RWPE2 (cell line): Measurements from ENCODE around the gene APBA3.

Source experiments
- ATAC-seq: fragments of 200-7000 bp; cut with Tn5 transposase; 3 replicates; pipeline ENCODE4 v1.9.1; 2021; ENCODE audit warnings: low read depth
- DNase-seq: peaks from one replicate; pipeline ENCODE4 v3.0.0-alpha.2; 2020; ENCODE audit warnings: low spot score
- H3K27ac ChIP-seq: fragments of 450-650 bp; 2 replicates; pipeline ENCODE4 v1.5.1; 2017; ENCODE audit warnings: mild to moderate bottlenecking; ENCODE audit not compliant: poor library complexity, severe bottlenecking
- H3K27me3 ChIP-seq: fragments of 250-450 bp; sonication (Bioruptor Pico); 2 replicates; pipeline ENCODE4 v1.5.1; 2021; ENCODE audit warnings: mild to moderate bottlenecking, moderate library complexity; ENCODE audit not compliant: insufficient read depth, poor library complexity, severe bottlenecking
- H3K36me3 ChIP-seq: fragments of 250-450 bp; sonication (Bioruptor Pico); 2 replicates; pipeline ENCODE4 v1.5.1; 2020; ENCODE audit warnings: low read depth, mild to moderate bottlenecking, moderate library complexity
- H3K4me1 ChIP-seq: fragments of 250-450 bp; sonication (Bioruptor Pico); 2 replicates; pipeline ENCODE4 v1.5.1; 2021; ENCODE audit warnings: mild to moderate bottlenecking, moderate library complexity; ENCODE audit not compliant: insufficient read depth, poor library complexity, severe bottlenecking
- H3K4me3 ChIP-seq: fragments of 250-450 bp; sonication (Bioruptor Pico); 2 replicates; pipeline ENCODE4 v1.5.1; 2021; ENCODE audit warnings: mild to moderate bottlenecking, moderate library complexity; ENCODE audit not compliant: severe bottlenecking
- H3K9me3 ChIP-seq: fragments of 250-450 bp; sonication (Bioruptor Pico); 2 replicates; pipeline ENCODE4 v1.5.1; 2021; ENCODE audit warnings: mild to moderate bottlenecking, moderate library complexity; ENCODE audit not compliant: severe bottlenecking
- TF ChIP-seq, protein P1 (sequence below): fragments of 450-650 bp; IDR thresholded peaks from one replicate; pipeline ENCODE4 v1.5.1; 2017; ENCODE audit warnings: mild to moderate bottlenecking, moderate library complexity; ENCODE audit not compliant: poor library complexity, severe bottlenecking

Gene APBA3

GRCh38 chr19:3753631-3754410 lies 7.7 kb downstream of the APBA3 start:
- no peaks in the 10 kb centered on the region for H3K9me3 ChIP-seq
- TF ChIP-seq, protein P1, sequence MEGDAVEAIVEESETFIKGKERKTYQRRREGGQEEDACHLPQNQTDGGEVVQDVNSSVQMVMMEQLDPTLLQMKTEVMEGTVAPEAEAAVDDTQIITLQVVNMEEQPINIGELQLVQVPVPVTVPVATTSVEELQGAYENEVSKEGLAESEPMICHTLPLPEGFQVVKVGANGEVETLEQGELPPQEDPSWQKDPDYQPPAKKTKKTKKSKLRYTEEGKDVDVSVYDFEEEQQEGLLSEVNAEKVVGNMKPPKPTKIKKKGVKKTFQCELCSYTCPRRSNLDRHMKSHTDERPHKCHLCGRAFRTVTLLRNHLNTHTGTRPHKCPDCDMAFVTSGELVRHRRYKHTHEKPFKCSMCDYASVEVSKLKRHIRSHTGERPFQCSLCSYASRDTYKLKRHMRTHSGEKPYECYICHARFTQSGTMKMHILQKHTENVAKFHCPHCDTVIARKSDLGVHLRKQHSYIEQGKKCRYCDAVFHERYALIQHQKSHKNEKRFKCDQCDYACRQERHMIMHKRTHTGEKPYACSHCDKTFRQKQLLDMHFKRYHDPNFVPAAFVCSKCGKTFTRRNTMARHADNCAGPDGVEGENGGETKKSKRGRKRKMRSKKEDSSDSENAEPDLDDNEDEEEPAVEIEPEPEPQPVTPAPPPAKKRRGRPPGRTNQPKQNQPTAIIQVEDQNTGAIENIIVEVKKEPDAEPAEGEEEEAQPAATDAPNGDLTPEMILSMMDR, result no peak
- H3K27me3 ChIP-seq, result no peaks in the 10 kb centered on the region
- ATAC-seq, result no peak
- no peak overlapping the region for H3K27ac ChIP-seq
- no peak for DNase-seq
- H3K4me1 ChIP-seq, result no peaks in the 10 kb centered on the region
- H3K36me3 ChIP-seq, result peaks cover 13% of the 10 kb centered on the region
- H3K4me3 ChIP-seq, result no peak overlapping the region

DNA sequence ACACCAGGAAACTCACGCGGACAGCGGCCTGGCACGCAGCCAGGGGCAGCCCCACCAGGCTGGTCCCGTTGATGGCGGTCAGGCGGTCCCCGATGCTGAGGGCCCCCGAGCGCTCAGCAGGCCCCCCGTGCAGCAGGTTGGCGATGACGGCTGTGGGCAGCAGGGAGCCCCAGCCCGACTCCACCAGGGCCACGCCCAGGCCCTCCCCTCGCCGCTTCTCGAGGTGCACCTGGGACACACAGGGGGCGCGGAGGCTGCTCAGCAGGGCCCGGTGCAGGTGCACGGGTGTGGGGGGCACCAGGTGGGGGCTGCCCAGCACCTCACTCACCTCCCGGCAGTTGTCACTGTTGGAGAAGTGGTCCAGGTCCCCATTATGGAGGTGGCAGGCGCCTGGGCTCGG lies 9.0 kb downstream of the APBA3 start:
- ATAC-seq (no peak), DNase-seq (no peak)
- Histone ChIP-seq H3K27ac (no peak overlapping the region), H3K9me3 (no peaks in the 10 kb centered on the region), H3K36me3 (0 out of 2 replicates have a peak, but pooled peaks cover 5% of the 10 kb centered on the region), H3K4me3 (no peak overlapping the region), H3K4me1 (no peaks in the 10 kb centered on the region), H3K27me3 (no peaks in the 10 kb centered on the region)
- TF ChIP-seq, protein P1, result no peak

DNA sequence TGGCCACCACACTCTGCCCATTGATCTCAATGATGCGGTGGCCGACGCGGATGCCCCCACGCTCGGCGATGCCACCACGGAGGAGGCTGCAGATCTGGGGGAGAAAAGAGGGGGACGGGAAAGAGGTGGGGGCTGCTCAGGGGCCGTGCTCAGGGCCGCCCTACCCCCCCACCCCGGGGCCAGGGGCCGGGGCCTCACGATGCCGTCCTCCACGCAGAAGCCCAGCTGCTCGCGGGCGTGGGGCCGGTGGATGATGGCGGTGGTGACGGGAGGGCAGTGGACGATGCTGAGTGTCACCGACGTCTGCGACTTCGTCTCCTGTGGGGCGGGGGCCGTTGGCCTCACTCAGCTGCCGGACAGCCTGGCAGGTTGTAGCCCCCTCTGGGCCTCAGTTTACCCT lies 10.3 kb downstream of the APBA3 start:
- Histone ChIP-seq H3K9me3 (no peaks in the 10 kb centered on the region), H3K36me3 (0 out of 2 replicates have a peak, but pooled peaks cover 5% of the 10 kb centered on the region), H3K27me3 (no peaks in the 10 kb centered on the region), H3K4me1 (no peaks in the 10 kb centered on the region), H3K4me3 (no peak overlapping the region), H3K27ac (no peak overlapping the region)
- TF ChIP-seq, protein P1, result no peak
- DNase-seq, result no peak
- no peak for ATAC-seq

DNA sequence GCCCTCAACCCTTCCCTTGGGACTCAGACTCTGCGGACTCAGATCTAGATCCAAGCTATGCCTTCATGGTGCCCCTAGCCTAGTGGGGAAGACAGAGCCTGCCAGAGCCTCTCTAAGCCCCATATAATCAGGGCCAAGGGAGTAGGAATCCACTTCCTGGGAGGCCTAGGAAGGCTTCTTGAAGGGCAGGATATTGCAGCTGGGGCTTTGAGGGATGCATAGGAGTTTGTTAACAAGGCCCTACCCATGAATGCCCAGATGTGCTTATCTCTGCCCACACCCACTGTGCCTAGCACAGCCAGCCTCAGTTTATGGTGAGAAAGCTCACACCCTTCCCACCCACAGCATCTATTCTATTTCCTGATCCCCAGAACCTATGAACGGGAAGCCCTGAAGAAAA lies 11.3 kb downstream of the APBA3 start:
- Histone ChIP-seq H3K4me3 (no peak overlapping the region), H3K4me1 (no peaks in the 10 kb centered on the region), H3K9me3 (no peaks in the 10 kb centered on the region), H3K27ac (no peak overlapping the region), H3K27me3 (no peaks in the 10 kb centered on the region), H3K36me3 (0 out of 2 replicates have a peak, but pooled peaks cover 5% of the 10 kb centered on the region)
- no peak for DNase-seq
- ATAC-seq, result no peak
- TF ChIP-seq, protein P1, result no peak

DNA sequence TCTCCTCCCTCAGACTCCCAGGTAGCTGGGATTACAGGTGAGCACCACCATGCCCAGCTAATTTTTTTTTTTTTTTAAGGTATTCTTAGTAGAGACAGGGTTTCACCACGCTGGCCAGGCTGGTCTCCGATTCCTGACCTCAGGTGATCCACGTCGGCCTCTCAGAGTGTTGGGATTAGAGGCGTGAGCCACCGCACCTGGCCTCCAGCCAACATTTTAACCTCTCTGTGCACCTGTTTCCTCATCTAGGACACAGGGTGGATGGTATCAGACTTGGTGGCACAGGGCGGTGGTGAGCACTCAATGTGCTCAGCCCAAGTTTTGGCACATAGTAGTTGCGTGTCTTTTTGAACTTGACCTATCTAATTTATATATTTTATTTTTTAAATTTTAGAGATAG lies 12.5 kb downstream of the APBA3 start:
- Histone ChIP-seq H3K36me3 (0 out of 2 replicates have a peak, but pooled peaks cover 5% of the 10 kb centered on the region), H3K9me3 (no peaks in the 10 kb centered on the region), H3K4me1 (no peaks in the 10 kb centered on the region), H3K27me3 (no peaks in the 10 kb centered on the region), H3K4me3 (no peak overlapping the region), H3K27ac (no peak overlapping the region)
- ATAC-seq (no peak), DNase-seq (no peak)
- TF ChIP-seq, protein P1, result no peak
